HepG2 (cell line): ENCODE data around the gene PCDHB2. TPM values are rescaled to one million over a fixed set of nuclear protein-coding genes. Genes with fewer than 3 reads are reported as not detected.

Experiments used
- ATAC-seq: fragments of 200-7000 bp; cut with Tn5 transposase; 3 replicates; pipeline ENCODE4 v1.9.1; 2020; ENCODE audit warnings: mild to moderate bottlenecking, moderate library complexity
- BruUV-seq: library from RNA; stranded (reverse); fragments of 400-500 nt; replicated peaks from 2 replicates; lab custom pipeline; 2021; lab: Mats Ljungman, UMichigan
- CTCF ChIA-PET: fragments of 300-600 bp; formaldehyde crosslinking; extraction: SDS; loops from one replicate; lab custom pipeline; 2021; ENCODE audit warnings: low total read pairs, inconsistent platforms, low intra/inter-chr PET ratio; lab: Yijun Ruan, JAX
- POLR2A ChIA-PET: fragments of 350-600 bp; sonication (Branson Sonifier 250); formaldehyde crosslinking; loops from one replicate; lab custom pipeline; 2020; ENCODE audit warnings: antibody characterized with exemption, inconsistent platforms; lab: Yijun Ruan, JAX
- DNase-seq: peaks from one replicate; pipeline ENCODE4 v3.0.0-alpha.2; 2015; ENCODE audit warnings: low spot score
- FAIRE-seq: peaks from 3 replicates; lab custom pipeline; 2011; peaks lifted over from hg19 to GRCh38; lab: Jason Lieb, UNC
- H2AFZ ChIP-seq: one replicate; pipeline ENCODE4 v1.6.1; 2011; ENCODE audit warnings: low read length, inconsistent platforms
- H3K27ac ChIP-seq: fragments of 300-600 bp; 3 replicates; pipeline ENCODE4 v1.8.0; 2011; ENCODE audit warnings: mixed run types, mild to moderate bottlenecking, mixed read lengths, low read length, inconsistent platforms; ENCODE audit not compliant: insufficient read depth; ENCODE audit errors: extremely low read length
- H3K27me3 ChIP-seq, 2 experiments: fragments of 200-600 bp in 1 of 2; 2 replicates in 1 of 2; 3 replicates in 1 of 2; pipeline versions ENCODE4 v1.6.0 to v1.8.0; 2011; ENCODE audit warnings: low read length in 2 of 2, mild to moderate bottlenecking in 2 of 2, moderate library complexity in 2 of 2, inconsistent platforms in 1 of 2; ENCODE audit not compliant: insufficient read depth in 2 of 2, control insufficient read depth in 1 of 2
- H3K36me3 ChIP-seq, 2 experiments: fragments of 200-600 bp in 1 of 2; replicated peaks in 1 of 2; 2 replicates in 1 of 2; 3 replicates in 1 of 2; pipeline versions ENCODE4 v1.5.1 to v1.8.0; 2011; ENCODE audit warnings: low read length in 2 of 2, inconsistent platforms in 1 of 2; ENCODE audit not compliant: insufficient read depth in 2 of 2, control insufficient read depth in 1 of 2
- H3K4me1 ChIP-seq: 2 replicates; pipeline ENCODE4 v1.5.1; 2012; ENCODE audit warnings: low read length, inconsistent platforms; ENCODE audit not compliant: insufficient read depth
- H3K4me2 ChIP-seq: 2 replicates; pipeline ENCODE4 v1.6.0; 2011; ENCODE audit warnings: low read depth, low read length, inconsistent platforms
- H3K4me3 ChIP-seq, 3 experiments: fragments of 200-600 bp in 1 of 3; sonication (generic), shearing (Covaris generic) in 1 of 3; replicated peaks in 1 of 3; 2 replicates each; pipeline ENCODE4 v1.5.1; 2011 to 2016; ENCODE audit warnings: low read length in 3 of 3, inconsistent platforms in 2 of 3, low read depth in 2 of 3, mild to moderate bottlenecking in 2 of 3, control low read depth in 1 of 3, mixed read lengths in 1 of 3; ENCODE audit not compliant: insufficient read depth in 1 of 3
- H3K79me2 ChIP-seq: one replicate; pipeline ENCODE4 v1.6.1; 2011; ENCODE audit warnings: low read length, inconsistent platforms; ENCODE audit not compliant: insufficient read depth
- H3K9ac ChIP-seq: 2 replicates; pipeline ENCODE4 v1.6.0; 2011; ENCODE audit warnings: mild to moderate bottlenecking, low read depth, low read length, inconsistent platforms; ENCODE audit not compliant: insufficient read depth
- H3K9me3 ChIP-seq: 2 replicates; pipeline ENCODE4 v1.5.1; 2012; ENCODE audit warnings: mild to moderate bottlenecking, low read length
- H4K20me1 ChIP-seq: 2 replicates; pipeline ENCODE4 v1.6.0; 2011; ENCODE audit warnings: inconsistent platforms, mild to moderate bottlenecking, low read length, moderate library complexity; ENCODE audit not compliant: insufficient read depth
- CEBPB ChIP-seq: IDR thresholded peaks from 2 replicates; pipeline ENCODE4 v1.6.1; 2011; ENCODE audit warnings: low read depth, low read length, improper control_type of control experiment, borderline replicate concordance
- EEA1 ChIP-seq: sonication (generic); formaldehyde crosslinking; IDR thresholded peaks from 2 replicates; pipeline ENCODE4 v1.5.1; 2020; ENCODE audit warnings: mild to moderate bottlenecking, missing genetic modification reagents, borderline replicate concordance
- SETDB1 ChIP-seq: sonication (generic); formaldehyde crosslinking; IDR thresholded peaks from 2 replicates; pipeline ENCODE4 v1.5.1; 2020; ENCODE audit warnings: missing genetic modification reagents, mild to moderate bottlenecking, borderline replicate concordance
- U2AF2 ChIP-seq: fragments of 200-400 bp; formaldehyde crosslinking; IDR thresholded peaks from 2 replicates; pipeline ENCODE4 v1.6.1; 2017; ENCODE audit warnings: low read depth, mild to moderate bottlenecking, low read length
- ZBTB21 ChIP-seq: sonication (generic); formaldehyde crosslinking; IDR thresholded peaks from 2 replicates; pipeline ENCODE4 v1.4.0; 2020; ENCODE audit warnings: missing genetic modification reagents
- ZNF326 ChIP-seq: sonication (generic); formaldehyde crosslinking; IDR thresholded peaks from 2 replicates; pipeline ENCODE4 v1.4.0; 2020; ENCODE audit warnings: missing genetic modification reagents, borderline replicate concordance
- ZNF468 ChIP-seq: sonication (generic); formaldehyde crosslinking; IDR thresholded peaks from 2 replicates; pipeline ENCODE4 v1.8.0; 2022; ENCODE audit warnings: mild to moderate bottlenecking, moderate library complexity, missing genetic modification reagents
- ZNF572 ChIP-seq: sonication (generic); formaldehyde crosslinking; IDR thresholded peaks from 2 replicates; pipeline ENCODE4 v1.5.1; 2020; ENCODE audit warnings: mild to moderate bottlenecking, missing genetic modification reagents
- ZNF652 ChIP-seq: IDR thresholded peaks from 2 replicates; pipeline ENCODE4 v1.6.1; 2016; ENCODE audit warnings: low read depth, borderline replicate concordance
- ZNF782 ChIP-seq: sonication (generic); formaldehyde crosslinking; IDR thresholded peaks from 2 replicates; pipeline ENCODE4 v1.4.0; 2020; ENCODE audit warnings: missing genetic modification reagents, mild to moderate bottlenecking, borderline replicate concordance
- WGBS: methylation state at CpG from one replicate; pipeline ENCODE4 v1.1.6; 2017; ENCODE audit warnings: low lambda C conversion rate; 5-methylcytosine and 5-hydroxymethylcytosine counted together
- in situ Hi-C: cut with HindIII; loops from 2 replicates; pipeline ENCODE4 v1.10.0; 2017; ENCODE audit warnings: low pct_unique_long_range_greater_than_20kb; ENCODE audit not compliant: extremely low pct_ligation_motif_present
- intact Hi-C: fragments of 100-400 bp; cut with micrococcal nuclease; formaldehyde crosslinking; loops from one replicate; pipeline ENCODE4 v1.10.0; 2022; ENCODE audit not compliant: unreplicated experiment
- polyA plus RNA-seq, 8 experiments: library from polyadenylated mRNA; depleted of rRNA in 3 of 8; stranded (reverse) in 7 of 8; unstranded in 1 of 8; fragments of >200 nt; fragmentation: Illumina TruSeq in 4 of 8; extraction: Trizol in 4 of 8; gene quantifications; 2 replicates each; pipeline versions ENCODE4 v1.2.1 to v1.2.3, GENCODE V29; 2011 to 2016; ENCODE audit warnings: low read depth in 4 of 8, missing spikeins in 1 of 8, mixed read lengths in 1 of 8; ENCODE audit not compliant: insufficient read depth in 1 of 8
- total RNA-seq, 5 experiments: library from RNA; depleted of rRNA; stranded (reverse); fragments of >200 nt; fragmentation: Illumina TruSeq; extraction: Trizol; gene quantifications; 2 replicates each; pipeline ENCODE4 v1.2.3, GENCODE V29; 2016; ENCODE audit warnings: low read depth in 1 of 5
- TF ChIP-seq, protein P1 (sequence below): sonication (generic); formaldehyde crosslinking; IDR thresholded peaks from 2 replicates; pipeline ENCODE4 v1.5.0; 2020; ENCODE audit warnings: mild to moderate bottlenecking, missing genetic modification reagents, moderate library complexity
- TF ChIP-seq, protein P2 (sequence below), 2 experiments: sonication (generic) in 1 of 2; formaldehyde crosslinking in 1 of 2; IDR thresholded peaks; 2 replicates each; pipeline versions ENCODE4 v1.5.1 to v1.6.1; 2011 to 2020; ENCODE audit warnings: borderline replicate concordance in 1 of 2, low read depth in 1 of 2, low read length in 1 of 2, mild to moderate bottlenecking in 1 of 2, missing genetic modification reagents in 1 of 2, moderate library complexity in 1 of 2

Gene PCDHB2
- total and polyA plus RNA-seq, 2 of the 13 experiments (the other 11 are each of a cell fraction or from before 2014, with no cell fraction given) = 7.1 to 7.5 TPM

DNA sequence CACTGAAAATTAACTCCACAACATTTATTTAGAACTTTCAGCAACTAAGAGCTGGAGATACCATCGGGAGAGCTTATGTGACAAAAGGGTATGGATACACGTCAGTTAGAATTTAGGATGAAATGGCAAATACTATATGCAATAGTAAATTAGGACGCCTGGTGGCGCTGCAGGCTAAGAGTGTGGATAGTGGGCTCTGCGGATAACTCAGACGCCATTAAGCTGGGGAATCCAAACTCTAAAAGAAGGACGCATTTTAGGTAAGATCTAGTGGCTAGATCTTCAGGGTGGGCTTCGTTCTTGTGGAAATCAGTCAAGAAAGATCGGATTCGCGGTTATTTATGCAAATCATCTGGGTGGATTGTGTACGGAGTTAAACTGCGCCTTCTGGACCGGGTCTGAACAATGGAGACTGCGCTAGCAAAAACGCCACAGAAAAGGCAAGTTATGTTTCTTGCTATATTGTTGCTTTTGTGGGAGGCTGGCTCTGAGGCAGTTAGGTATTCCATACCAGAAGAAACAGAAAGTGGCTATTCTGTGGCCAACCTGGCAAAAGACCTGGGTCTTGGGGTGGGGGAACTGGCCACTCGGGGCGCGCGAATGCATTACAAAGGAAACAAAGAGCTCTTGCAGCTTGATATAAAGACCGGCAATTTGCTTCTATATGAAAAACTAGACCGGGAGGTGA is 40.8 kb downstream of the PCDHB2 start, which contains the start of gene PCDHB5:
Gene PCDHB5, plus strand, starts transcription at position 177 of the 688 bp plus-strand sequence. Its CDS starts 229 bp downstream, at position 406.
- Histone ChIP-seq H3K79me2 (no peaks in the 10 kb centered on the region), H3K27ac (no peak within 1 kb of the TSS), H3K9ac (no peak within 1 kb of the TSS), H3K36me3 (no peaks in the 10 kb centered on the region), H3K9me3 (peaks cover 9% of the 10 kb centered on the region), H4K20me1 (no peaks in the 10 kb centered on the region), H3K4me3 (no peak within 1 kb of the TSS), H3K27me3 (no peaks in the 10 kb centered on the region), H3K4me2 (0 out of 2 replicates have a peak within 1 kb of the TSS, but pooled peaks have one; percentile 7), H3K4me1 (no peaks in the 10 kb centered on the region), H2AFZ (no peak within 1 kb of the TSS)
- CTCF ChIA-PET = no interaction called here
- POLR2A ChIA-PET = no interaction called here
- ATAC-seq = no peak; the same call in 2 of the 3 replicates
- no peak for FAIRE-seq
- DNase-seq = no peak
- WGBS = 47% methylated on average over 22 of the region's 22 CpGs
- TF ChIP-seq, protein P1, sequence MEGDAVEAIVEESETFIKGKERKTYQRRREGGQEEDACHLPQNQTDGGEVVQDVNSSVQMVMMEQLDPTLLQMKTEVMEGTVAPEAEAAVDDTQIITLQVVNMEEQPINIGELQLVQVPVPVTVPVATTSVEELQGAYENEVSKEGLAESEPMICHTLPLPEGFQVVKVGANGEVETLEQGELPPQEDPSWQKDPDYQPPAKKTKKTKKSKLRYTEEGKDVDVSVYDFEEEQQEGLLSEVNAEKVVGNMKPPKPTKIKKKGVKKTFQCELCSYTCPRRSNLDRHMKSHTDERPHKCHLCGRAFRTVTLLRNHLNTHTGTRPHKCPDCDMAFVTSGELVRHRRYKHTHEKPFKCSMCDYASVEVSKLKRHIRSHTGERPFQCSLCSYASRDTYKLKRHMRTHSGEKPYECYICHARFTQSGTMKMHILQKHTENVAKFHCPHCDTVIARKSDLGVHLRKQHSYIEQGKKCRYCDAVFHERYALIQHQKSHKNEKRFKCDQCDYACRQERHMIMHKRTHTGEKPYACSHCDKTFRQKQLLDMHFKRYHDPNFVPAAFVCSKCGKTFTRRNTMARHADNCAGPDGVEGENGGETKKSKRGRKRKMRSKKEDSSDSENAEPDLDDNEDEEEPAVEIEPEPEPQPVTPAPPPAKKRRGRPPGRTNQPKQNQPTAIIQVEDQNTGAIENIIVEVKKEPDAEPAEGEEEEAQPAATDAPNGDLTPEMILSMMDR (CRISPR knock-in tag) = peak; percentile 30; the same call in 1 of the 2 replicates
- no peak for TF ChIP-seq U2AF2
- in situ Hi-C loops (no loop called here), intact Hi-C loops (no loop called here)
- no TSS peak for BruUV-seq

DNA sequence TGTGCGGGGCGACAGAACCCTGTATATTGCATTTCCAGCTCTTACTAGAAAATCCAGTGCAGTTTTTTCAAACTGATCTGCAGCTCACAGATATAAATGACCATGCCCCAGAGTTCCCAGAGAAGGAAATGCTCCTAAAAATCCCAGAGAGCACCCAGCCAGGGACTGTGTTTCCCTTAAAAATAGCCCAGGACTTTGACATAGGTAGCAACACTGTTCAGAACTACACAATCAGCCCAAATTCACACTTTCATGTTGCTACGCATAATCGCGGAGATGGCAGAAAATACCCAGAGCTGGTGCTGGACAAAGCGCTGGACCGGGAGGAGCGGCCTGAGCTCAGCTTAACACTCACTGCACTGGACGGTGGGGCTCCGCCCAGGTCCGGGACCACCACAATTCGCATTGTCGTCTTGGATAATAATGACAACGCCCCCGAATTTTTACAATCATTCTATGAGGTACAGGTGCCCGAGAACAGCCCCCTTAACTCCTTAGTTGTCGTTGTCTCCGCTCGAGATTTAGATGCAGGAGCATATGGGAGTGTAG is 41.4 kb downstream of the PCDHB2 start:
- no peak overlapping the region for H2AFZ ChIP-seq
- intact Hi-C loops = no loop called here
- no peaks in the 10 kb centered on the region for H3K27me3 ChIP-seq
- 0 out of 2 replicates have a peak overlapping the region, but pooled peaks have one; percentile 4 for H3K4me2 ChIP-seq
- H3K4me1 ChIP-seq = no peaks in the 10 kb centered on the region
- no peaks in the 10 kb centered on the region for H4K20me1 ChIP-seq
- H3K27ac ChIP-seq = no peak overlapping the region
- no peak overlapping the region for H3K4me3 ChIP-seq
- no peaks in the 10 kb centered on the region for H3K36me3 ChIP-seq
- no TSS peak for BruUV-seq
- in situ Hi-C loops = no loop called here
- H3K9me3 ChIP-seq = peaks cover 9% of the 10 kb centered on the region
- 43% methylated on average over 19 of the region's 19 CpGs for WGBS
- ChIA-PET POLR2A (no interaction called here), CTCF (no interaction called here)
- no peak overlapping the region for H3K9ac ChIP-seq
- no peaks in the 10 kb centered on the region for H3K79me2 ChIP-seq
- DNase-seq (no peak), ATAC-seq (no peak), FAIRE-seq (no peak)
- TF ChIP-seq, protein P2, sequence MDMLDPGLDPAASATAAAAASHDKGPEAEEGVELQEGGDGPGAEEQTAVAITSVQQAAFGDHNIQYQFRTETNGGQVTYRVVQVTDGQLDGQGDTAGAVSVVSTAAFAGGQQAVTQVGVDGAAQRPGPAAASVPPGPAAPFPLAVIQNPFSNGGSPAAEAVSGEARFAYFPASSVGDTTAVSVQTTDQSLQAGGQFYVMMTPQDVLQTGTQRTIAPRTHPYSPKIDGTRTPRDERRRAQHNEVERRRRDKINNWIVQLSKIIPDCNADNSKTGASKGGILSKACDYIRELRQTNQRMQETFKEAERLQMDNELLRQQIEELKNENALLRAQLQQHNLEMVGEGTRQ (IDR thresholded peaks at IDR 0.05; ENCODE audit: low read depth, low read length) = no peak
- TF ChIP-seq, protein P2 (CRISPR knock-in tag; IDR thresholded peaks at IDR 0.05; ENCODE audit: borderline replicate concordance) = no peak
- TF ChIP-seq ZNF782 (CRISPR knock-in tag) (no peak), ZNF652 (CRISPR knock-in tag) (no peak), SETDB1 (CRISPR knock-in tag) (no peak), ZBTB21 (CRISPR knock-in tag) (no peak), EEA1 (CRISPR knock-in tag) (no peak), ZNF572 (CRISPR knock-in tag) (no peak), CEBPB (no peak), ZNF468 (CRISPR knock-in tag) (no peak), ZNF326 (CRISPR knock-in tag) (no peak)
